ENCODE data around the gene MRNIP. TPM values are rescaled to one million over a fixed set of nuclear protein-coding genes. Genes with fewer than 3 reads are reported as not detected.

The MRNIP gene
- total RNA-seq, 1 donor from 2014 or later = 42.2 TPM

DNA sequence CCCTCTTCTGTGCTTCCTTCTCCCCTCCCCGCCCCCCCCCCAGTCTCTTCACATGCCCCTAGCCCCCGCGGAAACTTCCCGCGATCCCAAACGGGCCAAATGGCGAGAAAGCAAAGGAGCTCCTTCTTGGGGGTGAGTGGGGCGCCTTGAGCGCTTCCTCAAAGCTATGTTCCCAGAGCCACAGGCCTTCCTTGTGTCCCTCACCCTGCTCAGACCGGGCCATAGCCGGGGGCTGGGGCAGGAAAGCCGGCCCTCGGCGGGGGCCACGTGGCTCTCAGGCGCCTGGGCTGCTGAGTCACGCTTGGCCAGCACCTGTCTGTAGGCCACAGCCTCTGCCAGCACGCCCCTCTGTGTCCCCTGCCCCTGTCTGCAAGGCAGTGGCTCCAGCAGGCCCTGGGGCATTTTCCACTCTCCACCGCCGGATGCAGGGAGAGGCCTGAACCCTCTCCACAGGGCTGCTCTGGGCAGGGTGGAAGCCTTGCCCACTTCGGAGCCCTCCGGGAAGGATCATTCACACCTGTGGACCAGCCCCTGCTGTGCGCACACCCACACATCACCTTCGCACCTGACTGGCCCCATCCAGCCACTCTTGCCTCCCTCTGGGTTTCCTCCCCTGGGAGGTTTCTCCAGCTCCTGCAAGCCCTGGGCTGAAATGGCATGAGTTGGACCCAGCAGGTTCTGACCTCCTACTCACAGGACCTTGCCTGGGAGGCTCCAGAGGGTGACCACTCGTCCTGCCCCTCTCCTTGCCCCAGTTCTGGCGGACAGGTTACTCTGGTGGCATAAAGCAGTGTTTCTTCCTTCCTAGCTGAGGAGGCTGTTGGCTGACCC, 39.1 kb downstream of the MRNIP start:
- TF ChIP-seq, protein P1, sequence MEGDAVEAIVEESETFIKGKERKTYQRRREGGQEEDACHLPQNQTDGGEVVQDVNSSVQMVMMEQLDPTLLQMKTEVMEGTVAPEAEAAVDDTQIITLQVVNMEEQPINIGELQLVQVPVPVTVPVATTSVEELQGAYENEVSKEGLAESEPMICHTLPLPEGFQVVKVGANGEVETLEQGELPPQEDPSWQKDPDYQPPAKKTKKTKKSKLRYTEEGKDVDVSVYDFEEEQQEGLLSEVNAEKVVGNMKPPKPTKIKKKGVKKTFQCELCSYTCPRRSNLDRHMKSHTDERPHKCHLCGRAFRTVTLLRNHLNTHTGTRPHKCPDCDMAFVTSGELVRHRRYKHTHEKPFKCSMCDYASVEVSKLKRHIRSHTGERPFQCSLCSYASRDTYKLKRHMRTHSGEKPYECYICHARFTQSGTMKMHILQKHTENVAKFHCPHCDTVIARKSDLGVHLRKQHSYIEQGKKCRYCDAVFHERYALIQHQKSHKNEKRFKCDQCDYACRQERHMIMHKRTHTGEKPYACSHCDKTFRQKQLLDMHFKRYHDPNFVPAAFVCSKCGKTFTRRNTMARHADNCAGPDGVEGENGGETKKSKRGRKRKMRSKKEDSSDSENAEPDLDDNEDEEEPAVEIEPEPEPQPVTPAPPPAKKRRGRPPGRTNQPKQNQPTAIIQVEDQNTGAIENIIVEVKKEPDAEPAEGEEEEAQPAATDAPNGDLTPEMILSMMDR (conservative IDR thresholded peaks at IDR 0.05) = no peak
- no peak for DNase-seq (ENCODE audit: low read depth, low spot score)
- Mint-ChIP-seq H3K4me3 (peak overlapping the region; percentile 85), H3K4me1 (peaks cover 40% of the 10 kb centered on the region), H3K27ac (ENCODE audit: unreplicated experiment) (peak overlapping the region; percentile 86), H3K9me3 (no peaks in the 10 kb centered on the region), H3K36me3 (ENCODE audit: low read depth) (peaks cover 6% of the 10 kb centered on the region), H3K27me3 (ENCODE audit: low read depth) (peaks cover 12% of the 10 kb centered on the region)

DNA sequence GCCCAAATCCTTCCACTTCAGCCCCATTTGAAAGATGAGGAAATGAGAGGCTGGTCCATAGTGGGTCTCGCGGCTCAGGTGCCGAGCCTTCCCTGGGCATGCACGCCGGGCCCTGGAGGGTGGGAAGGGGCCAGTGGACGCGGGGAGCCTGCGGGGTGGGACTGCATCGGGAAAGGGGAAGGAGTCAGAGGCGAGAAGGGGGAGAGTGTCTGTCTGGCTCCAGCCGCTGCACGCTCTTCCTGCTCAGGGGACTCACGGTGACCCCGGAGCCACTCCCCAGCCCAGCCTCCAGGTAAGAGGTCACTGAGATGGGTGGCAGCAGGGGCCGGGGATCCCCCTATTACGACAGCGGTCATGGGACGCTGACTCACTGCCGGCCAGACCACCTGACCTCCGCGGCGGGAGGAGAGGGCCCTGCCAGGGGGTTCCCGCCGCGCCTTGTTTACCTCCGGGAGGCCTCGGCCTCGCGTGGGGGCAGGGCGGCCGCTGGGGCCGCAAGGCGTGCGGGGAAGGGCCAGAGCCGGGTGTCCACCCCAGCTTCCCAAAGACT, 39.8 kb downstream of the MRNIP start:
- Mint-ChIP-seq H3K9me3 (no peaks in the 10 kb centered on the region), H3K4me1 (peaks cover 39% of the 10 kb centered on the region), H3K27me3 (ENCODE audit: low read depth) (peaks cover 12% of the 10 kb centered on the region), H3K27ac (ENCODE audit: unreplicated experiment) (no peak overlapping the region), H3K4me3 (peak overlapping the region; percentile 88), H3K36me3 (ENCODE audit: low read depth) (peaks cover 6% of the 10 kb centered on the region)
- TF ChIP-seq, protein P1 (conservative IDR thresholded peaks at IDR 0.05) = no peak
- DNase-seq (ENCODE audit: low read depth, low spot score) = peak; percentile 48

DNA sequence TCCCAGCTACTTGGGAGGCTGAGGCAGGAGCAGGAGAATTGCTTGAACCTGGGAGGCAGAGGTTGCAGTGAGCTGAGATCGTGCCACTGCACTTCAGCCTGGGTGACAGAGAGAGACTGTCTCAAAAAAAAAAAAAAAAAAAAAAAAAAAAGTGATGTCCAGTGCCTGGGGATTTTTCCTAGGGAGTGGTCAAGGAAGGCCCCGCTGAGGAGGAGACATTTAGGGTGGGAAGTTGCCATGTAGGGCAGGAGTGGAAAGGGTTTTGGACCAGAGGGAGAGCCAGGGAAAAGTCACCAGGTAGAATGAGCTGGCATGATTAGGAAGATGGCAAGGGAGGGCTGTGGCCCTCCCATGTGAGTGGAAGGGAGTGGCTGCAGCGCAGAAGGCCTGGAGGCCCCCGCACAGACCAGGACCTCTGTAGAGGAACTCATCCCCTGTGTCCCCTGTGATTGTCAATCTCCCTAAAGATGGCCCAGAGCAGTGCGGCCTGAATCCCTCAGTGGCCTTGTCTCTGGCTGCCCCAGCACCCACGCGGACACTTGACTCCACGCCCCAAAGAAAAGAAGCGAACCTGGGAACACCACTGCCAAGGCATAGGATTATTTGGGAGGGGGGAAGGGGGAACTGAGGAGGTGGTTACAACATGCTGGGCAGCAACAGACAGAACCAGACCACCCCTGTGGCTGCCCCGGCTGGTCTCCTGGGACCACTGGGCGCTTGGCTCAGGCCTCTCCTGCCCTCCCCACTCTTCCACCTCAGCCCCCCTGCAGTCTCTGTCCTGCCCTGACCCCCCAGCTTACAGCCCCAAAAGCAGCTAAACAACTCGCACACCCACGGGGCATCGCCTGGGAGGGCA, 40.5 kb downstream of the MRNIP start:
- DNase-seq (ENCODE audit: low read depth, low spot score) = no peak
- Mint-ChIP-seq H3K4me3 (peak overlapping the region; percentile 88), H3K36me3 (ENCODE audit: low read depth) (peaks cover 6% of the 10 kb centered on the region), H3K4me1 (peaks cover 39% of the 10 kb centered on the region), H3K27me3 (ENCODE audit: low read depth) (peaks cover 12% of the 10 kb centered on the region), H3K27ac (ENCODE audit: unreplicated experiment) (peak overlapping the region; percentile 67), H3K9me3 (no peaks in the 10 kb centered on the region)
- TF ChIP-seq, protein P1 (conservative IDR thresholded peaks at IDR 0.05) = no peak

DNA sequence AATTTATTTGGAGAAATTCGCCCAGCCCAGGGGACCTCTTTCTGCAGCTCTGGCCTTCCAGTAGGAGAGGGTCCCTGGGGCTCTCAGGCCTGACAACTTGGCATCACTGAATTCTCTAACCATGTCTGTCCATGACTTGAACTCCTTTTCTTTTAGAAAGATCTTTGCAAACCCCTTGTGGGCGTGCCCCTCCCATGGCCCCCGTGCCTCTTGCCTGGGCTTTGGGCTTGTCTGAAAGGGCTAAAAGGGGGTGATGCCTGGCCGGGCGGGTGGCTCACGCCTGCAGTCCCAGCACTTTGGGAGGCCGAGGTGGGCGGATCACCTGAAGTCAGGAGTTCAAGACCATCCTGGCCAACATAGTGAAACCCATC, 41.2 kb downstream of the MRNIP start:
- Mint-ChIP-seq H3K27me3 (ENCODE audit: low read depth) (peaks cover 12% of the 10 kb centered on the region), H3K4me3 (peak overlapping the region; percentile 88), H3K36me3 (ENCODE audit: low read depth) (peaks cover 9% of the 10 kb centered on the region), H3K27ac (ENCODE audit: unreplicated experiment) (no peak overlapping the region), H3K4me1 (peaks cover 32% of the 10 kb centered on the region), H3K9me3 (no peaks in the 10 kb centered on the region)
- DNase-seq (ENCODE audit: low read depth, low spot score) = no peak
- TF ChIP-seq, protein P1 (conservative IDR thresholded peaks at IDR 0.05) = no peak

DNA sequence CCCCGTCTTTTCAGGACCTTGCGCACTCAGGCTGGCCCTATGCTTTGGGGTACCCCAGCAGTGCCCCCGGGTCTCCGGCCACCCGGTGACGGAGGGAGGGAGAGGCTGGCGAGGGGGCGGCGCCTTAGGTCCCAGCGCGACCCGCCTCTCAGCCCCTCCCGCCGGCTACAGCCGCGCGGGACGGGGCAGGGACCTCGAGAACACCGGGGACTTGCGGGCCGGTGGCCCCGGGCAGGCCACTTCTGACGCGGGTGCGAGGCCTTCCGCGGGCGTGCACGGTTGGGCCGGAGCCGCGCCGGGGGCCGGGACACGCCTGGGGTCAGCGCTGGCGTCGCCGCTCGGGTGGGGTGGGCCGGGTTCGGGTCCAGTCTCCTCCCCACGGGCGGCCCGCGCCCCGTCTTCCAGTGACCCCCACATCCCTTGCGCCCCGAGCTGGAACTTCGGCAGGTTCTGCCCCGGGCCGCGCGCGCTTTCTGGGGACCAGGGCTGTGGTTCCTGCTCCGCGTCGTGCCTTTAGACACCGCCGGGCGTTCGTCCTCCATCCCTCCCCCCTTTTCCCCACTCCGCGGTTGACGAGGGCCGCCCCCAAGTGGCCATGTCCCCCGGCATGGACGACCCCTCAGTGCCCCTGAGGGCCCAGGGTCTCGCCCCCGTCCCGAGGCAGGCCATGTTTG, 41.7 kb downstream of the MRNIP start:
- H3K4me3 Mint-ChIP-seq = peak overlapping the region; percentile 88
- no peak overlapping the region for H3K27ac Mint-ChIP-seq (ENCODE audit: unreplicated experiment)

More for the DNA sequence above, 41.7 kb downstream of the MRNIP start:
- Mint-ChIP-seq H3K9me3 (no peaks in the 10 kb centered on the region), H3K36me3 (ENCODE audit: low read depth) (peaks cover 9% of the 10 kb centered on the region), H3K4me1 (peaks cover 27% of the 10 kb centered on the region), H3K27me3 (ENCODE audit: low read depth) (peaks cover 12% of the 10 kb centered on the region)
- no peak for DNase-seq (ENCODE audit: low read depth, low spot score)
- TF ChIP-seq, protein P1 (conservative IDR thresholded peaks at IDR 0.05) = no peak
